CD4-positive, alpha-beta T cell treated with Interleukin-21 for 1 hour (primary cell): Measurements from ENCODE around the gene CACNA1B.
"Not testable (repeated sequence)": the region's sequence is repeated elsewhere in the genome, so short reads cannot be mapped to it uniquely, and the experiment has no call there.

Experiments used
- DNase-seq: peaks from one replicate; pipeline ENCODE4 v3.0.0-alpha.2; 2020

CACNA1B gene

DNA sequence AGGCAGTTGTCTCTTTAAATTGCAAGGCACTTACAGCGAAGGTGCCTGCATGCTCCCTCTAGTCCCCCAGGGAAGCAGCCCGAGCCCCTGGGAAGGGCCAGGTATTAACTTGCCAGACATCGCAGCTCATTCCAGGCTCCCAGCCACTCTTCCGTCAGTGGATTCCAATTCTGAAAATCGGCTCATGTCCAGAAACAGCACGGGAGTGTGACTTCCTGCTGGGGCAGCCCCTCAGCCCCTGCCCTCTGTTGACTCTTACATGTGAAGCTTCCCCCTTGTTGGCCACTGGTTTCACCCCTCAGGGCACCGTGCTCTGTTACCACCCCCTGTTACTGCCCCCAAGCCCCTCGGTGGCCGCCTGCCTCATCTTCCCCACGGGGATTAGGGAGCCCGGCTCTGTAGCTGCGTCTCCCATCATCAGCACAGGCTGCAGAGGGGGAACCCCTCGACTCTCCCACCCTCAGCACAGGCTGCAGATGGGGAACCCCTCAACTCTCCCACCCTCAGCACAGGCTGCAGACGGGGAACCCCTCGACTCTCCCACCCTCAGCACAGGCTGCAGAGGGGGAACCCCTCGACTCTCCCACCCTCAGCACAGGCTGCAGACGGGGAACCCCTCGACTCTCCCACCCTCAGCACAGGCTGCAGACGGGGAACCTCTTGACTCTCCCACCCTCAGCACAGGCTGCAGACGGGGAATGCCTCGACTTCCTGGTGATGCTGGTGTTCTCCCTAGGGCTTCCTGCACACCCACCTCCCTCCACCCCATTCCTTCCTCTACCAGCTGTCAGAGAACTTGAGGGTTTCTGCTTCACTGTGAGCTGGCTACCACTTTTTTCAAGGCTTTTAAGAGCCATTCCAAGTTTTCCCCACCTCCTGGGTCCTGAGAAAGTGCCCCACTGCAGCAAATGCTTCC is 11.1 kb upstream of the CACNA1B start:
- no peak for DNase-seq

DNA sequence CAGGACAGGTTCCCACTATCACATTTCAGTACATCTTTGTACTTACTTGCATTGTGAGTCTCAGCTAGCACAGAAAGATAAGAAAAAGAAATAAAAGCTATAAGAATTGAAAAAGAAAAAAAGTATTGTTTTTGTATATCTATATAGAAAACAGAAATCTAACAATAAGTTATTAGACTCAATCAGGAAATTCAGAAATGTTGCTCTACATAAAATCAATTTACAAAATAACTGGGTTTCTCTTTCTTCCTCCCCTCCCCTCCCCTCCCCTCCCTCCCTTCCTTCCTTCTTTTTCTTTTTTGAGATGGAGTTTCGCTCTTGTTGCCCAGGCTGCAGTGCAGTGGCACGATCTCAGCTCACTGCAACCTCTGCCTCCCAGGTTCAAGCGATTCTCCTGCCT is 7.2 kb upstream of the CACNA1B start:
- no peak for DNase-seq

DNA sequence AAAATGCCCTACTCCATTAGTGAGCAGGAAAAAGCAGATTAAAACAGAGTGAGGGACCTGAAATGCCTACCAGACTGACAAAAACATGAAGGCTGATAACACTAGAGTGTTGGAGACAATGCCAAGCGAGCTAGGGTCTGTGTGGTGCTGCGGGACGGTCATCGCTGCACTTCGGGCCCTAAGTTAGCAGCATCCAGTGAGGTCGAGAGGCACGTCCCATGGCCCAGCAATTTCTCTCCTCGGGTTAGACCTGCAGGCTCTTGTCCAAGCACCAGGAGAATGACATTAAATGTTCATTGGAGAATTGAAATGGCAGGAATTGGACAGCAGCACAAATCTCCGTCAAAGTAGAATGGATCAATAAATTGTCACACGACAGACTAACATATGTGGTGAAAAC is 5.3 kb upstream of the CACNA1B start:
- DNase-seq = no peak

DNA sequence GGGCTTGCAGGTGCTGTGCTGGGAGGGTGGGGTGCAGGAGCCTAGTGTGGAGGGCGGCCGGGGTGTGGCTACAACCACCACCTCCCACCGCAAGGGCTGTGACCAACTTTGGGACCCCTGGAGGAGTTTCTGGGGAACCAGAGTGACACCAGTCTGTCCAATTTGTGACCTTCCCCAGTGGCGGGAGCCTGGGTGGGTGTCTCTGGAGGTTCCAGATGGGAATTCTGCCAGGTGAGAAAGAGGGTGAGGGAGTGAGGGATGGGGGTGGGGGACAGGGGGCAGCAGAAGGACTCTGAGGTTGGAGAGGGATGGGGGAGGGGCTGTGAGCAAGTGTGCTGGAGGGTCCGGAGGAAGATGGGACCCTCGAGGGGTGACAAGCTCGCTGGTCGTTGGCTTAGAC is 4.2 kb upstream of the CACNA1B start:
- no peak for DNase-seq

DNA sequence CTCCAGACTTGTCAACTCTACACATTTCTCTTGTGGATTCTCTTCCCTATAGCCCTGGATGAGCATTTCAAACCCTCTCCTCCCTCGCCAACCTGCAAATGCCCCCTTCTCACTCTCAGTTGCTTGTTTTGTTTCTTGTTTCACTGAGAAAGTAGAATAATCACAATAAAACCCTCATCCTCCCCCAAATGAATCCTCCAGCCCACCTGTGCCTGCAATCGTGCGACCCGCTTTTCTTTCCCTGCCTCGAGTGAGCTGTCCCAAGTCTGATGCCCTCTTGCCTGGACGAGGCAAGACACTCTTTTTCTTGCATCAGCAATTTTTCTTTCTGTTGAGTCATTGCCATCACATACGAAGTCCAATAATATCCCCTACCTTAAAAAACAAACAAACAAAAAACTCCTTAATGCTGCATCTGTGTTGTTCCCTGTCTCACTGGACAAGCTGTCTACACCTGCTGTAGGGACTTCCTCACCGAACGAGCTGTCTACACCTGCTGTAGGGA is 3.7 kb upstream of the CACNA1B start:
- DNase-seq = no peak

DNA sequence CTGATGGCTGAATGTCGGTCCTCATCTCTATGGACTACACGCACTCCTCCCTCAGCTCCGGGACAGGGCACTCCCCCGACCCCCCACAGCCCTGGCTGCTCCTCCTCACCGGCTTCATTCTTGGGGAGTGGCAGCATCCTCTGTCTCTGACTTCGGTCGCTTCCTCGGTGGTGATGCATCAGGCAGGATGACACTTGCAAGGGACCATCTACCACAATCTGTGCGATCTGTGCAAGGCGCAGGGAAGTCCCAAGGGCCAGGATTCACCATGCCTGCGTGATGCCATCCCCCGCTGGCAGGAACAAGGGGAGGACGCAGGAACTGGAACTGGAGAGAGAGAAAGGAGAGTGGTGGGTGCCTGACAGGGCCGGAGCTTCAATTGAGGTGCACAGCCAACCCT is 2.2 kb upstream of the CACNA1B start:
- no peak for DNase-seq

DNA sequence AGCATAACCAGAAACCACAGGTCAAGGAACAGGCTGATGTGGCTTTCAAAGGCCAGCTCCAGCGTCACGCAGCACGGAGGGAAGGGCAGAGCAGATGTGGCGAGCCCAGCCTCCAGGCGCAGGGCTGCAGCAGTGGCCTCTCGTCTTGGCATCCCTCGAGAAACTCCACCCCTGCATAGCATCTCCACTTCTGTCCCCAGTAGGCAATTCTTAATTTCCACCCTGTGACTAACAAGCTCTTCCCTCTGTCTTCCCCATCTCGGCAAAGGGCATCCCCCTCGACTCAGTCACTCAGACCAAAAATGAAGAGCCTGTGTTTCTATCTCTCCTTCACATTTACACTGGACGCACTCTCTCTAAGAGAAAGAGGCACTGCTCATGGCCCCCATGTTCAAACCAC is 1.7 kb upstream of the CACNA1B start:
- DNase-seq = no peak

DNA sequence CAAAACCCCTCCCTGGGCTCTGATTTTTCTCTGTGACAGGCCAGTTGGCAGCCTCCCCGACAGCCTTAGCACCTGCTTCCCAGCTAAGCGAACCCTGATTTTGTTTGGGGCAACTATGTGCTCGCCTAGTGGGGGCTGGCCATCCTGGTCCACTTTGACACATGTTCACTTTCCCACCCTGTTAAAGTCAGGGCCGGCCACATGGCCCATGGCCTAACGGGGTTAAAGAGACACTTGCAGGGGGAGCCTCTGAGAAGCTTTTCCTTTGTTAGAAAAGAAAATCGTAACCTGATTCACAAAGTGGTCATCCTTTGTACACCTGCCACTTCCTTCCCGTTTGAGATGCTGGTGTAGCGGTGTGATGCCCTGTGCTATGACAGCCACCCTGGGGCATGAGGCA is 1.3 kb upstream of the CACNA1B start:
- no peak for DNase-seq

DNA sequence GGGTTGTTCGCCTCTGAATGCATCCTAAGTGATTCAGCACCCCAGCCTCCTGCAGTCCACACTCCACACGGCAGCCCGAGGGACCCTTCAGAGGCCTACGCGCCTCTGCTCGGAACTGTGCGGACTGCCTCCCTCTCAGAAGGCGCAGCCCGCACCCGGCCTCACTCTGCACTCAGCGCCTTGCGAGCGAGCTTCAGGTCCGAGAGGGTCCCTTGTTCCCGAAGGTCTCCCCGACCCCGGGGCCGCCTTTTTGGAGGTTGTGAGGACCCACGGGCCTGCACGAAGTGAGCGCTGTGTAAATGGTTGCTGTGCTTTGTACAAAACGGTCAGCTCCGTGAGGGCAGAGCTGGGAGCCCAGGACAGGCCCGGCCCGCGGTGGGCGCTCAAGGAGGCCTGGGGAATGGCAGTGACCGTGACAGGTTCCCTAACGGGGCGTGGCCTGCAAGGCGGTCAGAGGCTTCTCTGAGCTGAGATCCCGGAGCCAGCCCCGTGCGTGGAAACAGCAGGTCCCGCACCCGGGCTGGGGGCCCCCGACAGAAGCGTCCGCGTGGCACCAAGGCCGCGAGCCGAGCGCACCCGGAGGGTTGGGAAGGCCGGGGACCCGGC is 698 bp upstream of the CACNA1B start:
- no peak for DNase-seq

DNA sequence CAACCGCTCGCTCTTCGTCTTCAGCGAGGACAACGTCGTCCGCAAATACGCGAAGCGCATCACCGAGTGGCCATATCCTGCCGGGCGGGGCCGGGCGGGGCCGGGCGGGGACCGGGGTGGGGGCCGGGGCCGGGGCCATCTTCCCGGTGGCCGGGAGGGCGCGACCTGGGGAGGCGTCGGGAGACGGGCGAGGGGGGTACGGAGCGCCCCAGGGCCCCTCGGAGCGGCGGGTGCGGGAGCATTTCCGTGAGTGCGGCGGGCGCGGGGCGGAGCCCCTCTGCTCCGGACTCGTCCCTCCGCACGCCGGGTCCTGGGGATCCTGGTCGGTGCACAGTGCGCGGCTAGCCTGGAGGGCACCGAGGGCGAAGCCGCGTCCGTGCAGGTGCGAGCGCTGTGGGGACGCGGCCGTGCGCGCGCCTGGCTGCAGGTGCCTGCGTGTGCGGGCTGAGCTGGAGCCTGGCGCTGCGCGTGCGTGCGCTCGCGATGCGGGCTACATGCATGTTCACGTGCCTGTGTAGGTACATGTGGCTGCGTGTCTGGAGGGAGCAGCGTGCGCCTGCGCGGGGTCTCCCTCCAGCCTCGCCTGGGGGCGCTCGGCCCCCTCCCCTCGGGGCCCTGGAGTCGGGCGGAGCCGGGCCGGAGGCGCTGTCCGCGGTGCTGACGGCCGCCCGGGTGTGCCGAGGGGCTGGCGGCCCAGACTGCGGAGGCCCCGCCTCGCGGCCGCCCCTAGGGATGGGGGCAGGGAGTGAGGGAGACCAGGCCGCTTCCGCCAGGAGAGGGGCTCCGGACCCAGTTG is 762 bp downstream of the CACNA1B start:
- DNase-seq = no peak

DNA sequence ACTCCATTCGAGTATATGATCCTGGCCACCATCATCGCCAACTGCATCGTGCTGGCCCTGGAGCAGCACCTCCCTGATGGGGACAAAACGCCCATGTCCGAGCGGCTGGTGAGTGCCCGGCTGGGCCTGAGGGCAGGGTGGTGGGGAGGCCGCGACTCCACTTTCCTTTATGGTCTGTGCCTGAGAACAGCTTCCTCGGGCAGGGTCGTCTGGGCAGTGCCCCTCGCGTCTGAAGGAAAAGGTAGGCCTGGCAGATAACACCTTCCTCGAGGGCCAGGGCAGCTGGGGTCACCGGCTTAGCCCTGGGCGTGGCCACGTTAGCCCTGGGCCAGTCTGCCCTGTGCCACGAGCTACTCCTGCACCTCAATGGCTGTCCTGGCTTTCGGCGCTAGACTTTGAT is 1.5 kb downstream of the CACNA1B start:
- DNase-seq = no peak

DNA sequence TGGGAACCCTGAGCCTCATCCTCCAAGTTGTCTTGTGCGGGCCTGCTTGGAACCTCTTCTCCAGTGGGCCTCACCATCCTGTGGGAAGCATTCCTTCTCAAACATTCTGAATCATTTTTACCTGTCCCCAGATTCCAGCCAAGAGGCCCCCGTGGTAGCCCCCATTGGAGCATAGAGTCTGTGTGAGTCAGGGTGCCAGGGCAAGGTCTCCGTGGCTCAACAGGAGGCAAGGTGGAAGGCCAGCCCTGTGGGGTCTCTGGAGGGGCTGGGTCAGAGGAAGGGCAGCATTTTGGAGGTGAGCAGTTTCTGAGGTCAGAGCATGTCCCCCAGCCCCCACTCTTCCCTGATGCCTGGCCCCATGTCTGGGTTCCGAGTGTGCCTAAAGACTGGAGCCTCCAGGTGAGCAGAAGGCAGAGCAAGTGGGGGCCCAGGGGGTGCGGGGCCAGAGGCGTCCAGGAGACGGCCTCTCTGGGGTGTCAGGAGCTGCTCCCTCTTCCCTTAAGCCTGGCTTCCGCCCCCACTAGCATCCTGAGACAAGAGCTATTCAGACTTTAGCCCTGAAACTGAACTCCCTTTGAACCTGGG is 2.1 kb downstream of the CACNA1B start:
- DNase-seq = no peak

DNA sequence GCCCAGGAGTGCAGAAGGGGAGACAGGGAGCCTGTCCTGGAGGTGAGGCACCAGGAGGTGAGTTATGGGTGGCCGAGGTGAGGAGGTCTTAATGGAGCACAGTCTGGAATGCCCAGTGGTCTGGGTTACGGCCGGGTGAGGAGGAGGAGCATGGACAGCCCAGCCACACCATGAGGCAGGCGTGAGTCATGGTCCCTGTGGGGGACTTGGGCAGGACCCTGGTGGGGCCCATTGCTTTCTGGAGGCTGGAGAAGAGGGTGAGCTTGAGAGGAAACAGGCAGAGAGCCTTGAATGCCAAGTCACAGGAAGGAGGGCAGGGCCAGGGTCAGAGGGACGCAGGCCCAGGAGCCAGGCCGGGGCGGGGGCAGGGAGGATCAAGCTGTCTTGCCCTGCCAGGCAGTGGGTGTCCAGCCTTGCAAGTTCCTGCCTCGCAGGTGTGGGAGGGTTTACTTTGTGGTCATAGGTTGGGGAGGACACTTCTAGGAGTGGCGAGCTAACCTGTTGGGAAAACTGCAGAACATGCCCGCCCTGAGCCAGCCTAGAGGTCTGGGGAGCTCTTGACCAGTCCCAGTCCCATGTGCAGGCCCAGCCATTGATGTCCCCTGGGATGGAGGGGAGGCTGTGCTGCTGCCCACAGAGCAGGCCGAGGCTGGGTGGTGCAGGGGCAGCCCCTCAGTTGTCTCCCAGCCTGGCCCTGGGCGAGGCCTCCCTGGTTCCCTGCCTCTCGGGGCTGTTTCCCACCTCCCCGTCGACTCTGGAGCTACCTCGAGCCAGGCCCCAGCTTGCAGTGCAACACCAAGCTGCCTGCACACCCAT is 2.8 kb downstream of the CACNA1B start:
- no peak for DNase-seq

DNA sequence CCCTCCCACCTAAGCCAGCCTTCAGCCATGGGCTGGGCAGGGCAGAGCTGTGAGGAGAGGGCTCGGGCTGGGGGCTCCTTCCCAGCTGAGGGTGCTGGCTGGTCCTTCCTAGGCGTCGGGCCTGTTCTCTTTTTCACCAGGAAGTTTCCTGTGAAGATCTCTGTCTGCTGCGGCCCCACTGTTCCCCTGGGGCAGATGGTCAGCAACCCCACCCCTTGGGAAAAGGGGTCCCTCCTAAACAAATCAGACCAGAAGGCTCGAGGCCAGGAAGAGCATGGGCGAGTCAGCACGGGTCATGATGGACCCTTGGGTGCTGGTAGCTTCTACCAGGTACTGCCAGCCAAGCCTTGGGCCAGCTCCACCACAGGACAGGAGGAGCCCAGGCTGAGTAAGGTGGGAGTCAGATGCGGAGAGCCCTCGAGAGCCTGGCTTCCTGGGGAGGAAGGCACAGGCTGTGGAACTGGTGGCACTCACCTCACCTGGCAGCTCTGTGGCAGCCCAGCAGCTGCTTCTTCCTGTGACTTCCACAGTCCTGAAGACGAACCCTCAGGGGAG is 3.5 kb downstream of the CACNA1B start:
- DNase-seq = no peak

DNA sequence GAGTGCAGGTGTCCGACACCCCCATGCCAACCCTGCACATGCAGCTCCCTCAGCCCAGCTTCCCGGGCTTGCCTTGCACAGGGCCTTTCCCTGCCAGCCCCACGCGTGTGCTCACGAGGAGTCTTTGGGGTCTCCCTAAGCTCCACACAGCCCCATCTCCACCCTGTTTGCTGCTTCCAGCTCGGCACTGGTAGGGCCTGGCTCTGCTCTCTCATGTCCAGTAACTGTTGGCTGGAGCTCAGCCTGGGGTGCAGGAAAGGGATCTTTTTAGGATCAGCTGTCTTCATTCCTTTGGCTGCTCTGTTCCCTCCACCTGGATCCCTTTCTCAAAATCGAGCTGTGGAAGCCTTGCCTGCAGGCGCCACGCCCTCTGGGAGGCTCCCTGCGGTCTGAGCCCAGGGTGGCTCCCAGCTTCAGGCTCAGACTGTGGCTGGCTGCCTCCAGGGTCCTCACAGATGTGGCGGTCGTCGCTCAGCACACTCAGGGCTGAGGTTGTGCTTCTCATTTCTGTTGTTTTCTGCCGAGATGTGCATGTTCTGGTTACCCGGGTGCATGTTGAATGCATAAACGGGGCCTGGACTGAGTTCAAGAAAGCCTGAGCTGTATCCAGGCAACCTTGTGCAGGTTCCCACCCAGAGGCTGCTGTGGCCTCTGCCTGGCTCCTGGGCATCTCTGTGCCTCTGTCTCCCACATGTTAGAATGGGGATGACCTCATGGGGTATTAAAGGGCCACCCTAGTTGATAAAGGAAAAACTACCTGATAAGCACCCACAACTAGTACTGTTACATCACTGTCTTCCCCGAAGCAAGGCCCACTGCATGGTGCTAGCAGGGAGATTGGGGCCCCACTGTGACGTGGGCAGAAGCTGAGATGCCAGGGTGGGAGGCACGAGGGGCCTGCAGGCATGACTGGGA is 4.3 kb downstream of the CACNA1B start:
- no peak for DNase-seq

DNA sequence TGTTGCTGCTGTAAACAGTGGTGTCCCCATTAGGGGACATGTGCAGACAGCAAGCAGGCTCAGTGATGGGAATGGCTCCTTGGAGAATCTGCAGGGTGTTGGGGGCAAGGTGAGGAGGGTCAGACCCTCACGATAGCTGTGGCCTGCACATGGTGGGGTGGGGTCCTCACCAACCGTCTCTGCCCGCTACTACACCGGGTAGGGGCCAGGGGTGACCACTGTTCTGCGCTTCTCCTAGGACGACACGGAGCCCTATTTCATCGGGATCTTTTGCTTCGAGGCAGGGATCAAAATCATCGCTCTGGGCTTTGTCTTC is 4.9 kb downstream of the CACNA1B start:
- no peak for DNase-seq

DNA sequence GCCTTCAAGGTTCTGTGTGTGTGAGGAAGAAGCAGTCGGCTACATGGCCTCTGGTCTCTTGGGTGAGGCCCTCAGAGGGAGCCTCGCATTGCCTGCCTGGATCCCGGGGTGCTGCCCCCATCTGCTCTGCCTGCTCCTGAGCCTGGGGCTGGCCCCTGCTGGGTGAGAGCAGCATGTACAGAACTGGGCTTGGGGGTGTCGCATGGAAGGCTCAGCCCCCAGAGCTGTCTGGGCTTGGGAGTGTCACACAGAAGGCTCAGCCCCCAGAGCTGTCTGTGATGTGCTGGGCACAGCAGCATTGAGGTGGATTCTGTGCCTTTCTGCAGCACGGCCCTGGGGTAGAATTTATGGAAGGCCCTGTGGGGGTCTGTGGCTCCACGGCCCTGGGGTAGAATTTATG is 6.4 kb downstream of the CACNA1B start:
- DNase-seq = not testable (repeated sequence)

DNA sequence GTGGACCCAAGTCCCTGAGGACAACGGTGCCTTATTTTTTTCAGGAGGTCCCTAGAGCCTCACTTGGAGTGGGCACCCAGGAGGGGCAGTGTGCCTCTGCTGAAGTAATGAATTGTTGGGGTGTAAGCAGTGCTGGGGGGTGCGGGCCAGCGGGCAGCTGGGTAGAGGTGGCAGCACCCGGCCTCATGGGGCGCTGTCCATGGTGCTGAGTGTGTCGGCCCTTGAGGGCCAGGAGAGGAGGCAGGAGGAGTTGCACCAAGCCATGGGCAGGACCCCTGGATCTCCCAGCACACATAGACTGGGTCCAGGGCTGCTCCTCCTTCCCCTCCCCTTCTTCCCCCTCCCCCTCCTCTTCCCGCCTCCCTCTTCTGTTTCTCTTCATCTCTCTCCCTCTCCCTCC is 7.0 kb downstream of the CACNA1B start:
- DNase-seq = not testable (repeated sequence)

DNA sequence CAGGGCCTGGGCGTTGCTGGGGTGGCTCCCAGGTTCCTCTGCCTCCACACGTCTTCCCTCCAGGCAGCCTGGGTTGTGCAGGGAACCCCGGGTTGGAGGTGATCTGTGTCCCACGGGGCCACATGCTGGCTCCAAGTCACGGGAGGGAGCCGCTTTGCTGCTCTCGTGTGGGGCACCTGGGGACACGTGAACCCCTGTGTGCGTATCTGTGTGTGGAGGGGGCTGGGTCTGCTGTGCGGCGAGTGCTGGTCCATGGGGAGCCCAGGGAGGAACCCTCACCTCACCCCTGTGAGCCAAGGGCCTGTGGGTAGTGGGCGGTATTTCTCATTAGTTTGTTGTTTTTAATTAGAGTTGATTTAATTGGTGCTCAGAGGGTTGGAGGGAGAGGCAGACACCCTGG is 7.5 kb downstream of the CACNA1B start:
- not testable (repeated sequence) for DNase-seq

DNA sequence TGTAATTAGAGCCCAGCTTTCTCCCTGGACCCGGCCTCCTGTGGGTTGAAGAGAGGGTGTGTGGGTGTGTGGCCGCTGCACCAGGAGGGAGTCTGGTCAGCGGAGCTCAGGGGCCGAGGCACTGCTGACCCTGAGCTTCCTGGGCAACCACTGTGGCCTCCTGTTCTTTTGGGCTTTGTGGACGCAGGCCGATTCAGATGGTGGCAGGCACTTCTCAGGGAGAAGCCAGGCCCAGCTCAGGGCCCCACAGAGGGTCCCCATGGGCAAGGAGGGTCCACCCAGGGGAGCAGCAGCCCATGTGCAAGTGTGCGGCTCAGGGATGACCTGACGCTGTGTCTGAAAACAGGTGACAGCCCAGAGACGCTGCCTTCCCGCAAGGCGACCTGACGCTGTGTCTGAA is 11.0 kb downstream of the CACNA1B start:
- DNase-seq = not testable (repeated sequence)

DNA sequence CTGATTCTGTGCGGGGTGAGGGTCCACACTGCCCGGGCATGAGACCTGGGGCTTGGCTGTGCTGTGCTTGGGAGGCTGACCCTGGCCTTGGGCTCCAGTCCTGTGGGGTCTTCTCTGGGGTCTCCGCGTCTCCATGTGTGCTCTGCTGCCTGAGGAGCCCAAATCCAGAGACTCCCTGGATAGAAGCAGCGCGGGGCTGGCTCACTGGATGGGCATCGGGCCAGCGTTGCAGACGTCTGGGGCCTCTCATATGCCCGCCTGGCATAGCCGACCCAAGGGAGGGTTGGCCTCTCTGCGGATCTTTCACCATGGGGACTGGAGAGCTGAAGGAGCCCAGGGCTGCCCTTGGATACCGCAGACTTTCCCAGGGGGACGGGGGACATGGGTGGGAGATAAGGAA is 12.4 kb downstream of the CACNA1B start:
- not testable (repeated sequence) for DNase-seq
